Body of pancreas (tissue), 4 donors: ENCODE data around the gene CSNK2A2. TPM values are rescaled to one million over a fixed set of nuclear protein-coding genes. Genes with fewer than 3 reads are reported as not detected.

Experiments used
- ATAC-seq: fragments of 150-250 bp; one replicate; pipeline ENCODE4 v1.9.1; 2016
- DNase-seq, 4 donors: peaks; one replicate each; pipeline ENCODE4 v3.0.0-alpha.2; 2019
- H3K27ac ChIP-seq, 4 donors: fragments of 200-600 bp; sonication (generic); 1 replicate in 3 of 4; 2 replicates in 1 of 4; pipeline versions ENCODE4 v1.5.1 to v1.6.1; 2016 to 2019; ENCODE audit warnings: mild to moderate bottlenecking in 1 of 4, mixed read lengths in 1 of 4, moderate library complexity in 1 of 4
- H3K27me3 ChIP-seq, 2 donors: fragments of 200-600 bp; sonication (generic); one replicate each; pipeline ENCODE4 v1.6.0; 2016; ENCODE audit warnings: mild to moderate bottlenecking in 1 of 2
- H3K36me3 ChIP-seq, 2 donors: fragments of 200-600 bp; sonication (generic); replicated peaks in 1 of 2; 2 replicates each; pipeline ENCODE4 v1.5.1; 2016; ENCODE audit warnings: low read depth in 2 of 2; ENCODE audit not compliant: insufficient read depth in 1 of 2
- H3K4me1 ChIP-seq: fragments of 200-600 bp; sonication (generic); one replicate; pipeline ENCODE4 v1.6.0; 2016
- H3K4me3 ChIP-seq, 2 donors: fragments of 200-600 bp; sonication (generic); 1 replicate in 1 of 2; 2 replicates in 1 of 2; pipeline ENCODE4 v1.5.1; 2016 to 2019
- H3K9me3 ChIP-seq, 3 donors: fragments of 200-600 bp; sonication (generic); 1 replicate in 2 of 3; 2 replicates in 1 of 3; pipeline ENCODE4 v1.5.1; 2016
- CTCF ChIP-seq, 7 experiments: fragments of 450-650 bp in 4 of 7; fragments of 200-600 bp in 3 of 7; sonication (generic) in 3 of 7; IDR thresholded peaks; one replicate each; pipeline ENCODE4 v1.5.1; 2016 to 2019; ENCODE audit warnings: antibody characterized with exemption in 7 of 7
- POLR2A ChIP-seq, 3 donors: fragments of 450-650 bp; IDR thresholded peaks; one replicate each; pipeline ENCODE4 v1.6.1; 2016; ENCODE audit warnings: antibody characterized with exemption in 3 of 3, mild to moderate bottlenecking in 2 of 3
- WGBS, 2 donors: methylation state at CpG; one replicate each; pipeline ENCODE4 v1.1.5; 2017; 5-methylcytosine and 5-hydroxymethylcytosine counted together
- intact Hi-C: fragments of 100-400 bp; cut with DNase I; formaldehyde crosslinking; loops from one replicate; pipeline ENCODE4 v1.15.1; 2023
- total RNA-seq, 2 donors: library from RNA; depleted of rRNA; stranded (reverse); fragments of >200 nt; gene quantifications; one replicate each; pipeline ENCODE4 v1.1.0, GENCODE V29; 2016

CSNK2A2 gene
- total RNA-seq, 2 donors from 2014 or later, result 27.7 to 30.1 TPM

DNA sequence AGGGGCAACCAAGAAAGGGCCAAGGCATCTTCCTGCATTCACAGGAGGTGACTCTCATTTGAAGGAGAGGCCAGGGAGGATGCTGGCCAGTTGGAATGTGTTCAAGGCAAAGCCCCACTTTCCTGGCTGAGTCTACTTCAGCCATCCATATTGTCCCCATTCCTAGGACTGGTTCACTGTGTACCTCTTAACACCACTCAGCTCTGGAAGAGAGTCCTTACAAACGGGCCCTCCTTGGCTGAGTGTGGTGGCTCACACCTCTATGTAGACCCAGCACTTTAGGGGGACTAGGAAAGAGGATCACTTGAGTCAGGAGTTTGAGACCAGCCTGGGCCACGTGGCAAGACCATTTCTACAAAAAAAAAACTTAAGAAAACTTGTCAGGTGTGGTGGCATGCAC is 40.7 kb downstream of the CSNK2A2 start:
- Histone ChIP-seq H3K27ac (no peak overlapping the region), H3K4me3 (no peak overlapping the region), H3K36me3 (peaks cover 0 to 11% of the 10 kb centered on the region in 2 donors), H3K4me1 (no peaks in the 10 kb centered on the region), H3K9me3 (no peaks in the 10 kb centered on the region), H3K27me3 (no peaks in the 10 kb centered on the region)
- ATAC-seq, result no peak
- intact Hi-C loops, result no loop called here
- TF ChIP-seq CTCF (IDR thresholded peaks at IDR 0.05), result no peak
- TF ChIP-seq POLR2A (IDR thresholded peaks at IDR 0.05), result no peak
- 74 to 88% methylated on average over 2 of the region's 2 CpGs for WGBS, 2 donors
- DNase-seq, result no peak

GRCh38 chr16:58155839-58156238 is 42.1 kb downstream of the CSNK2A2 start:
- H3K27me3 ChIP-seq, result no peaks in the 10 kb centered on the region
- no peak overlapping the region for H3K4me3 ChIP-seq
- peaks cover 0 to under 1% of the 10 kb centered on the region in 2 donors for H3K36me3 ChIP-seq
- DNase-seq, result no peak
- H3K9me3 ChIP-seq, result no peaks in the 10 kb centered on the region
- TF ChIP-seq POLR2A (IDR thresholded peaks at IDR 0.05), result no peak
- no peak for TF ChIP-seq CTCF (IDR thresholded peaks at IDR 0.05)
- WGBS, 2 donors, result 44 to 54% methylated on average over 2 of the region's 2 CpGs
- intact Hi-C loops, result no loop called here
- H3K4me1 ChIP-seq, result no peaks in the 10 kb centered on the region
- ATAC-seq, result no peak
- no peak overlapping the region for H3K27ac ChIP-seq

GRCh38 chr16:58154345-58154744 is 43.6 kb downstream of the CSNK2A2 start:
- Histone ChIP-seq H3K36me3 (no peaks in the 10 kb centered on the region), H3K27ac (no peak overlapping the region), H3K27me3 (no peaks in the 10 kb centered on the region), H3K4me1 (no peaks in the 10 kb centered on the region), H3K4me3 (no peak overlapping the region), H3K9me3 (no peaks in the 10 kb centered on the region)
- DNase-seq (no peak), ATAC-seq (no peak)
- no peak for TF ChIP-seq POLR2A (IDR thresholded peaks at IDR 0.05)
- no peak for TF ChIP-seq CTCF (IDR thresholded peaks at IDR 0.05)
- intact Hi-C loops, result no loop called here
- WGBS, 2 donors, result 87 to 88% methylated on average over 2 of the region's 2 CpGs

GRCh38 chr16:58152246-58152868 is 45.5 kb downstream of the CSNK2A2 start:
- no peaks in the 10 kb centered on the region for H3K4me1 ChIP-seq
- H3K9me3 ChIP-seq, result no peaks in the 10 kb centered on the region
- H3K27ac ChIP-seq, result no peak overlapping the region
- DNase-seq (no peak), ATAC-seq (no peak)
- no peaks in the 10 kb centered on the region for H3K36me3 ChIP-seq
- TF ChIP-seq POLR2A (IDR thresholded peaks at IDR 0.05) (no peak), CTCF (IDR thresholded peaks at IDR 0.05) (no peak)
- H3K27me3 ChIP-seq, result no peaks in the 10 kb centered on the region
- intact Hi-C loops, result no loop called here
- 63 to 67% methylated on average over 7 to 8 of the region's 8 CpGs for WGBS, 2 donors
- H3K4me3 ChIP-seq, result no peak overlapping the region

GRCh38 chr16:58148526-58148925 is 49.4 kb downstream of the CSNK2A2 start:
- ATAC-seq, result no peak

More at GRCh38 chr16:58148526-58148925, 49.4 kb downstream of the CSNK2A2 start:
- no peak for DNase-seq
- 50 to 69% methylated on average over 1 of the region's 1 CpG for WGBS, 2 donors
- Histone ChIP-seq H3K27me3 (no peaks in the 10 kb centered on the region), H3K4me1 (no peaks in the 10 kb centered on the region), H3K27ac (no peak overlapping the region), H3K9me3 (no peaks in the 10 kb centered on the region), H3K4me3 (no peak overlapping the region), H3K36me3 (no peaks in the 10 kb centered on the region)
- TF ChIP-seq CTCF (IDR thresholded peaks at IDR 0.05) (no peak), POLR2A (IDR thresholded peaks at IDR 0.05) (no peak)
- intact Hi-C loops, result no loop called here
